Activated gamma-delta T cell (primary cell): ENCODE measurements around the gene CFAP47.

Source experiments
- DNase-seq: peaks from one replicate; lab custom pipeline; 2025; lab: John Stamatoyannopoulos, UW

CFAP47 gene

DNA sequence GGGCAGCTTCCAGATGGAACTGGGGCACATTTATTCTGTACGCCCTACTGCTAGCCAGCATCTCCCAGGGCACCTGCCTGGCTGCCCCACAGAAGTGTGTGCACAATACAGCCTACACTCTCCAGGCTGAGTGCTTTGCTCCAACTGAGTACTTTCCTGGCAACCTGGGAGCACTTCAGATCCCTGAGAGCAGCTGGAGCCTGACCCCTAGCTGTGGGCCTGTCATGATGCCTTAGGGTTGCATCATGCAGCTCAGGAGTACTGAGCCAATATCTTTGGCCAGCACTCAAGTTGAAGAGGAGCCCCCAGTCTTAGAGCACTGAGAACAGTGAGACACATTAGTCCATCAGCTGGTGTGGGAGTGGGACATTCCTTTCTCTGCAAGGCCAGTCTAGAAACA, 321.9 kb downstream of the CFAP47 start:
- DNase-seq = no peak

DNA sequence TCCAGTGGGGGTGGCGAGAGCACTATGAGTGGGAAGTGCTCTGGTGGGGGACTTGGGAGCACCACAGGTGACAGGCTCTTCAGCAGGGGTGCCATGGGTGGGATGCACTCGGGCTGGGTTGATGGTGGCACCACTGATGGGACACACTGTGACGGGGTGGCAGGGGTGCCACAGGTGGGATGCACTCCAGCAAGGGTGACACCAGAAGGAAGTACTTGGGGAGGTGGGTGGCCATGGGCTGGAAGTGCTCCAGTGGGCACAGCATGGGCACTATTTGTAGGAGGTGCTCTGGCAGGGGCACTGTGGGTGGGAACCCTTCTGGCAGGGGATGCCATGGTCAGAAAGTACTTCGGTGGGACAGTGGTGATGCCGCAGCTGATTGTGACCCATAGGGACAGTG, 346.6 kb downstream of the CFAP47 start:
- DNase-seq = no peak

- DNase-seq = no peak
Measured at GRCh38 chrX:36310136-36310535, 390.6 kb downstream of the CFAP47 start.

GRCh38 chrX:36314303-36314702, 394.8 kb downstream of the CFAP47 start:
- DNase-seq = no peak

DNA sequence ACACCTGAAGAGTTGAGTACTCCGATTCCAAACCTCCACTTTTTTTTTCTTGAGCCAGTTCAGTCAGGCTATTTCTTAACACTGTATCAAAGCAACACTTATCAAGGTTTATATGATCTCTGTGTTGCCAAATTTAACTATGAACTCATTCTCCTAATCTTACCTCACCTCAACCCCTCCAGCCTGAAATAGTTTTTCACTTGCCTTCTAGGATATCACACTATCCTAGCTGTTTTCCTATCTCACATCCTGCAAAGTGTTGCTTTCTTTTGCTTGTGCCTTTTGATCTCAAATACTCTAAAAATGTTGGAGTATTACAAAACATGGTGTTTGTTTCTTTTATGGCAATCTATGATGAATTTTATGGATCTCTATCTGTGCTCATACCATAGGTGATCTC, 415.0 kb downstream of the CFAP47 start:
- no peak for DNase-seq

- no peak for DNase-seq
Measured at GRCh38 chrX:36336751-36337150, 417.2 kb downstream of the CFAP47 start.

- no peak for DNase-seq
Measured at GRCh38 chrX:36344301-36344700, 424.8 kb downstream of the CFAP47 start.

- no peak for DNase-seq
Measured at GRCh38 chrX:36348509-36348908, 429.0 kb downstream of the CFAP47 start.

DNA sequence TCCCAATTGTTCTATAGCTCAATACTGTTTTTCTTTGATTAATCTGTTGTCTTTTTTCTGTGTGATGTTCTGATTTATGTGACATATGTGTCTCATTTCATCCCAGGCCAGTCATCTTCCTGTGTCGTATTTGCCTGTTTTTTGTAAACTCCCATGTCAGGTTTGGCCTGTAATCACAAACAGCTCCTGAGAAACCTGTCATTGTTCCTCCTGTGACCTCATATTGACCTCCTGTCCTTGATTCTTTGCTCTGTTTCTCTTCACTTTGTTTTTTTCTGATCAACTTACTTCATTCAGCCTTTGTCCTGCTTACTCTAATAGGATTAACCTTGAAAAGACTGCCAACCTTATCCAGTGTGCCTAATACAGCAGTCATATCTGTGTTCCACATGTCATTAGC, 438.3 kb downstream of the CFAP47 start:
- DNase-seq = no peak

- DNase-seq = no peak
Measured at GRCh38 chrX:36364262-36364661, 444.7 kb downstream of the CFAP47 start.

- DNase-seq = no peak
Measured at GRCh38 chrX:36383495-36383894, 464.0 kb downstream of the CFAP47 start.

GRCh38 chrX:36388901-36389300, 469.4 kb downstream of the CFAP47 start:
- DNase-seq = no peak

DNA sequence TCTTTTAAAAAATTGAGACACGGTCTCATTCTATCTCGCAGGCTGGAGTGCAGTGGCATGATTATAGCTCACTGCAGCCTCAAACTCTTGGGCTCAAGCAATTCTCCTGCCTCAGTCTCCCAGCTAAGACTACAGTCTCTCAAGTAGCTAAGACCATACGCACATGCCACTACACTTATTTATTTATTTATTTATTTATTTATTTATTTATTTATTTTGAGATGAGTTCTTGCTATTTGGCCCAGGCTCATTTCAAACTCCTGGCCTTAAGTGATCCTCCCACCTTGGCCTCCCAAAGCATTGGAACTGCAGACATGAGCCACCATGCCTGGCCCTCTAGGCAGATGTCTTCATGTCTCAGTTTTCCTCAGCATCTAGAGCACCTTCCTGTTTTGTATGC, 482.2 kb downstream of the CFAP47 start:
- DNase-seq = no peak

- DNase-seq = no peak
Measured at GRCh38 chrX:36407836-36408235, 488.3 kb downstream of the CFAP47 start.

DNA sequence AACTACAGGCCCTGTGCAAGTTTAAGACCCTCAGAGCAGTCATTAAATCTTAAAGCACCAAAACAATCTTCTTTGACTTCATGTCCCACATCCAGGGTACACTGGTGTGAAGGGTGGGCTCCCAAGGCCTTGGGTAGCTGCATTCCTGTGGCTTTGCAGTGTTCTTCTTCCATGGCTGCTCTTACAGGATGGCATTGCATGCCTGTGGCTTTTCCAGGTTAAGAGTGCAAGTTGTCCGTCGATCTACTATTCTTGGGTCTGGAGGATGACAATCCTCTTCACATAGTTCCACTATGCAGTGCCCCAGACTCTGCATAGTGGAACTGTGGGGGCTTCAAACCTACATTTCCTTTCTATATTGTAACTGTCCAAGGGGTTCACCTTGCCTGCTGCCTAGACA, 494.5 kb downstream of the CFAP47 start:
- DNase-seq = no peak

DNA sequence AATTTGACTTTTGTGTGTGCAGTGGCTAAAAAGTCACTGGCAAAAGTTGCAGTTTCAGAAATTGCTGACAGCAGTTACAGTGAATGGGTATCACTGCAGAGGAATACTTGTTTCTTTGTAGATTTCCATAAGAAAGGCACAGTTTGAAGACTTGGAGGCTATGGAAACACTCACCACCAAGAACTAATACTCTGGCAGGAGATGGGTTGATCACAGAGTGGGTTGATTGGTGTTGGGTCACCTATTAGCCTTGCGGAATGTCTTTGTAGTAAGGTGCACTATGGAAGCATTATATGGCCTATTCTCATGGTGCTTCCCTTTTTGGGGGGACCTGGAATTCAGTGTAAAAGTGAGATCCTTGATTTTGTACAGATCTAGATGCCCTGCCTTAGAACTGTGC, 502.8 kb downstream of the CFAP47 start:
- no peak for DNase-seq

- no peak for DNase-seq
Measured at GRCh38 chrX:36431819-36432218, 512.3 kb downstream of the CFAP47 start.

DNA sequence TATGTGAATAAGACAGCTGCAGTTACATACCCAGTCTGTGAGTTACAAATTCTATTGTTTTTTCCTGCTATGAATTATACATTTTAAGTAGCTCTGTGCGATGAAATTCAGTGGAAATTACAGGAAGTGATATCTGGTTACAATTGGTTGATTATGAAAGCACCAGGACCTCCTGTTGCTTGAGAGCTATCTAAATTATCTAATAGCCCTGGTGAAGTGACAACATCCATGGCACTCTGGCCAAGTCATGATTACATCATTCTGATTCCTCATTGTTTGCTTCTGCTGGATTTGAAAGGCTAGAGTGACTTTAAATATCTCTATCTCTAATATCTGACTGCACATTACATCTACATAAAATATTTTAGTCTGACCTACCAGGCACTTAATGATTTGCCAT, 515.0 kb downstream of the CFAP47 start:
- no peak for DNase-seq
